ENCODE measurements around the gene CCL21.

CCL21 gene

DNA sequence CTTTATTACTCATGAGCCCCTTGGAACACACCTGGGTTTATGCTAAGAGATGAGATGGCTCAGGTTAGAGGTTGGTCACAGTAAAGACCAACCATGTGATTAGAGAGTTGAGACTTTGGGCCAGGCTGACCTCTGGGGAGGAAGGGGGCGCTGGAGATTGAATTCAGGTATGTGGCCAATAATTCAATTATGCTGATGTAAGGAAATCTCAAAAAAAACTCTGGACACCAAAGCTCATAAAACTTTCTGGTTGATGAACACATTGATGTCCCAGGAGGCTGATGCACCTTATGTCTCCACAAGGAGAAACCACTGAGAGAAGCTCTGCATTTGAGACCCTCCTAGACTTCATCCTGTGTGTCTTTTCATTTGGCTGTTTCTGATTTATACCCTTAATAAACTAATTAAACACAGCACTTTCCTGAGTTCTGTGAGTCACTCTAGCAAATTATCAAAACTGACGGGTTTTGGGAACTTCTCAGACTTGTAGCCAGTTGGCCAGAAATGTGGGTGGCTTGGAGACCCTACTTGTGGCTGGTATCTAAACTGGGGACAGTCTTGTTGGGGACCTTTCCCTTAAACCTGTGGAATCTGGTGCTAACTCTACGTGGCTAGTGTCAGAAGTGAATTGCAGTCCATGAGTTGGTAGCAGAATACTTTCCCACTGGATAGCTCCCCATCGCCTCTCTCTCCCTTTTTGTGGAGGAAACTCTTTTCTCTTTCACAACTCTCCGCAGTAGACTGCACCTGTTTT lies 40.0 kb downstream of the CCL21 start:
- DNase-seq (ENCODE audit: low spot score), result no peak

DNA sequence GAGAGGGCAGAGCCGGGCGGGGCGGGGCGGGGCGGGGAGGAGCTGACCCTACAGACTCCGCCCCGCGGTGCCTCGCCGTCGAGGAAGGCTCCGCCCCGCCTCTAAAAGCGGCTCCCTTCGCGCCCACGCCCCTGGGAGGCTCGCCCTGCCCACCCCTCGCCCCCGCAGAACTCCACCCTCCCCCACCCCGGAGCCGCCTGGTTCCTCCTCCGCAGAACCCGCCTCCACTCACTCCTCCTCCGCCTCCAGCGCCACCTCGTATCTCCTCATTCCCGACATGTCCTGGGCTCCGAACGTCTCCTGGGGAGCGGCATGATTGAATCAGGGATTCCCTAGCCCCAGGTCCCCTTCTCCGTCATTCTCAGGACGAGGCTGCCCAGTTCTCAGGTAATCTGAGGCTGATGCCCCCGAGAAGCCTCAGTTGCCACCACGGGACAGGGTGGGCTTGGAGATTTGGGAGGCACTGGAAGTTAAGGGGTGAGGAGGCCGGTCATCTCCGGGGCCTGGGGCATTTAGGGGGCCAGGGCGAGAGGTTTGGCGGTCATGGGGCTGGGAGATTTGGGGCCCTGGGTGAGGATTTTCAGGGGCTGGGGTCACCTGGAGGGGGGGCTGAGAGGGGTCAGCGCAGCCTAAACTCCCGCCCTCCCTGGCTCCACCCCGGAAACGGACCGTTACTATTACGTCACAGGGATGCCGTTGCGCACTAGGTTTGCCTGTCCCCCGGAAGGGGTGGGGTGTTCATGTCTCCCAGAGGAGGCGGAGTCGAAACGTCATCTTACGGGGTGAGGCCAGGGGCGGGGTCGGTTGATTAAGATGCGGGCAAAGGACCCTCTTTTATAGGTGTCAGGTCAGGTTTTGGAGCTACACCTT lies 44.3 kb downstream of the CCL21 start:
- peak; percentile 94 for DNase-seq (ENCODE audit: low spot score)

DNA sequence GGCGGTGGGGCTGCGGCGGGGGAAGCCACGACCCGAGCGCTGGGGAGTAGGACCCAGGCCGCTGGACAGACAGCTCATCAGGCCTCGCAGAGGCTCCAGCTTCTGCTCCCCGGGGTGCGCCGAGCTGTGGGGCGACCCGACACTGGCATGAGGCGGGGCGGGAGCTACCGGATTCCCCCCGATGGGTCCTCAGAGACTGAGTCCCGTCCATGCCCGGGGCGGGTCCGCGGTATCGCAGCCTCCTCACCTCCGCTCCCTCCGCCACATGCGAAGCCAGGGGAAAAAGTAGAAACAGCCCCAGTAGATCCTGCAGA lies 44.9 kb downstream of the CCL21 start:
- no peak for DNase-seq (ENCODE audit: low spot score)

DNA sequence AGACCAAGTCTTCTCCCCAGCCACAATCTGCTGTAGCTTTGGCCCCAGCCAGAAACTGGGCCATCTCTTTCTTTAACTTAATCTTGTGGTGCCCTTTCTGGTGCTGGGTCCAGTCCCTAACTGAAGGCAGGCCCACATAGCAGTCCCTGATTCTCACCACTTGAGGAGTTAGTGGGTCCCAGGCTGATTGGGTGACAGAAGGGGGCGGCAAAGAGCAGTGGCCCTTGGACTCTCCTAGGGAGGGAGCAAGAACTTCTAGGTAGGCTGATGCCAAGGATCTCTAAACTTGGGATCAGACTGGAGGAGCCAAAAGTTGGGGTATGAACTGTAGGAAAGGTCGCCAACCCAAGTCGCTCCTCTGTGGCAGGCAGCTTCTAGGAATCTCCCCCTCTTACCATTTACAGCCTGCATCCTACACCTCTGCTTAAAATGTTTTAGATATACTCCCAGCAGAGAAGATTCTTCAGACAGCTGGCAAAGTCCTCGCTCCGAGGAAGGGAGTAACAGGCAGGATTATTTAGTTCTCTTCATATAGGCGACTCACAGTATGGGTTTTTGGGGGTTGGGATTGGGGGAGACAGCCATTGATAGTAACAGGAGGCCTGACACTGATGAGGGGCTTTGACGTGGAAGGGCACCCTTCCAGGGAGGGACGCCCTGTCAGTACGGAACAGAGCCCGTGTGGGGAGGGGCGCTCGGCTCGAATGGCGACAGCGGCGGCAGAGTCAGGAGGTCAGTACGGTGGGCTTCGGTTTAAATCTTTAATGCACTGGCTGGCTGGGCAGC lies 45.5 kb downstream of the CCL21 start:
- DNase-seq (ENCODE audit: low spot score), result peak; percentile 82

DNA sequence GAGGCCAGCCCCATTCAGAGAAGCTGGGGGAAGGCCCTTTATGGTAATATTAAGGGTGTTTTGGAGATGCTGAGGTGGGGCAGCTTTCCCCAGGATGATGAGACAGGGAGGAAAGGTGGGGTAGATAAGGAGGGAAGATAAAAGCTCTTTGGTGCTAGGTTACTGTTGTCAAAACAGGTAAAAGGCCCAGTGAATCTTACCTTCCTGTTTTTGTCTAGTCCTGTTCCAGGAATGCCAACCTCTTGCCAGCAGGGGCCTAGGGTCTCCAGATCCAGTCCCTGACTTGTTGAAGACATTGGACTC lies 46.7 kb downstream of the CCL21 start:
- no peak for DNase-seq (ENCODE audit: low spot score)

DNA sequence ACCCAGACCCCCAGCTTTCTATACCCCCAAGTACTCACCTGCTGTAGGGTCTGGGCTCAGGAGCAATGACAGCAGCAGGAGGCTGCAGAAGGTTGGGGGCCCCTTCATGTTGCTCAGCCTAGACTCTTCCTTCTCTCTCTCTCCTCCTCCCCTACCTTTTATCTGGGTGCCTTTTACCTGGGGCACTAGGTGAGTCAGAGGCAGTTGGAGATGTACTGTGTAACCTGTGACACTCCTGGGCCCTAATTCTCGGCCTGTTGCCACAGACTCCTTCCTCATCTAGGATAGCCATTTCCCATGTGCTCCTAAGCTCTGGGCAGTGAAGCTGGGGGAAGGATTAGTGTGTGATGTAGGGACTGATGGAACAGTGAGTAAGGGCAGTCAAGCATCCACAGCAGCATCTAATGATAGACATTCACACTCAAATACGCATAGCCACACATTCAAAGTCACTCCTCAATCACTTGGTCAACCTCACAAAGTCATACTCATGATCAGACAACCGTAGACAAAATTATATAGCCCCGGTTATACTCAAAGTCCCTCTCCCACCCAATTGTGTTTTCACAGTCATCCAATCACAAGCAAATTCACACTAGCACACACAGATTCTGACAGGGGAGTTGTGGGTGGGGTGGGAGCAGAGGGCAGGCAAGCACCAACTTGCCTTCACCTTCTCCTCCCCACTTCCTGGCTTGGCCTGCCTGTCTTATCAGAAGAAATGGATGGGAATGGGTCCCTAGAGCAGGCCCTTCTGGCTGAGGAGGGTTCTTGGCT lies 47.2 kb downstream of the CCL21 start, which contains the start of gene CCL27:
Gene CCL27, minus strand, starts transcription at position 132 of the 777 bp plus-strand sequence. Its CDS starts 24 bp downstream, at position 108.
- no peak for DNase-seq (ENCODE audit: low spot score)

DNA sequence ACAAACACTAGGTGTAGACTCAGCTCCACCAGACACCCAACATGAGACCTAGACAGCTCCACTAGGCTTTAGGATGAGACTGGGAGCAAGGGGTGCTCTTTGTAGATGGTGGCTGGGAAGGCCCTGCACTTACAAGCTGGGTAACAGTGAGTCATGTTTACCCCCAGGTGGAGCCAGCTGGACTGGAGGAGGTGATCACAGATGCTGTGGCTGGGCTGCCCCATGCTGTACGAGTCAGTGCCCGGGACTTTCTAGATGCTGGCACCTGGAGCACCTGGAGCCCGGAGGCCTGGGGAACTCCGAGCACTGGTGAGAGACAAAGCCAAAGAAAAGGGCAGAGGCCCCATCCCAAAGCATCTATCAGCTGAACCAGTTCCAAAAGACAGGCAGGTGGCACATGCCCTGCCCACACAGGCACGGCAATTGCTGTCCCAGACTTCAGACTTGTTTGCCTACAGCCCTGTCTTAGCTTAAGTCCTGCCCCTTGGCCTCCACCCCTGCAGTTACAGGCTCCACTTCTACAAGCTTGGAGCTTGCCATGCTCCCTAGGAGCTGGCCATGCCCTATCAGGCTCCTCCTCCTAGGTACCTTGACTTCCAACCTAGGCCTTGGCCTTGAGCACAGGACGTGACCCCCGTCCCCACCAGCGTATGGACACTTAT lies 50.2 kb downstream of the CCL21 start:
- DNase-seq (ENCODE audit: low spot score), result no peak

Measured in iPS-NIHi11 (cell line).